ENCODE measurements around the gene FBXW9.
"Not testable (repeated sequence)": the region's sequence is repeated elsewhere in the genome, so short reads cannot be mapped to it uniquely, and the experiment has no call there.

FBXW9 gene

GRCh38 chr19:12649941-12650340, 46.5 kb downstream of the FBXW9 start:
- DNase-seq = no peak

- no peak for DNase-seq
Observed at GRCh38 chr19:12648088-12648487, 48.3 kb downstream of the FBXW9 start.

- DNase-seq = no peak
Observed at GRCh38 chr19:12647490-12648071, 48.9 kb downstream of the FBXW9 start.

- no peak for DNase-seq
Observed at GRCh38 chr19:12647047-12647446, 49.4 kb downstream of the FBXW9 start.

DNA sequence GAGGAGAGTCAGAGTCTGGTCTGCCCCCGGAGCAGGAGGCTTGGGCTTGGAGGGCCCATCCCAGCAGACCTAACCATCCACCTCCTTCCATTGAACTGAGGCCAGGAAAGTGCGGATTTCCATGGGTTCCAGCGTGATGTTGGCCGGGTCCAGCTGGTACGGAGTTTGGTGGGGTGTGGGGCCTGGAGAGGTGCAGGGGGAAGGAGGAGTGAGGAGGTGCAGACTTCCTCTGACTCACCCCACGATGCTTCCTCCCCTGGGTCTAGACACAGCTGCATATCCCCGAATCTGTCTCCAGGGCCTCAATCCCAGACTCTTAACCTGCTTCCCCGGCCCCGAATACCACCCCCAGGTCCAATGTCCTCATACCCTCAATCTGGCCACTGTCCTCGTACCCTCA, 49.9 kb downstream of the FBXW9 start:
- no peak for DNase-seq

- DNase-seq = not testable (repeated sequence)
Observed at GRCh38 chr19:12643716-12644115, 52.7 kb downstream of the FBXW9 start.

GRCh38 chr19:12642506-12642905, 53.9 kb downstream of the FBXW9 start:
- no peak for DNase-seq

- no peak for DNase-seq
Observed at GRCh38 chr19:12641456-12641855, 55.0 kb downstream of the FBXW9 start.

GRCh38 chr19:12639901-12640613, 56.4 kb downstream of the FBXW9 start:
- no peak for DNase-seq
